Common myeloid progenitor, CD34-positive (primary cell): Measurements from ENCODE around the gene ELL2.

Experiments
- CTCF ChIA-PET: fragments of 350-600 bp; sonication (Branson Sonifier 250); formaldehyde crosslinking; loops from one replicate; lab custom pipeline; 2021; ENCODE audit warnings: antibody characterized with exemption; lab: Charles Lee
- POLR2A ChIA-PET: fragments of 350-600 bp; sonication (Branson Sonifier 250); formaldehyde crosslinking; loops from one replicate; lab custom pipeline; 2021; ENCODE audit warnings: antibody characterized with exemption; lab: Charles Lee
- DNase-seq, 3 donors: peaks; one replicate each; pipeline versions ENCODE4 v3.0.0 to v3.0.0-alpha.2; 2013
- H3K27ac ChIP-seq, 2 experiments: 1 replicate in 1 of 2; 2 replicates in 1 of 2; pipeline ENCODE4 v1.7.0; 2013; ENCODE audit warnings: inconsistent platforms in 2 of 2, low read length in 2 of 2, mild to moderate bottlenecking in 2 of 2, low read depth in 1 of 2, moderate library complexity in 1 of 2; ENCODE audit not compliant: severe bottlenecking in 2 of 2, insufficient read depth in 1 of 2, poor library complexity in 1 of 2
- H3K27me3 ChIP-seq, 5 experiments: replicated peaks in 2 of 5; 1 replicate in 3 of 5; 2 replicates in 2 of 5; pipeline versions ENCODE4 v1.6.1 to v1.7.0; 2013; ENCODE audit warnings: low read length in 4 of 5, mild to moderate bottlenecking in 2 of 5, moderate library complexity in 2 of 5, inconsistent platforms in 1 of 5; ENCODE audit not compliant: insufficient read depth in 5 of 5, control insufficient read depth in 4 of 5
- H3K36me3 ChIP-seq, 4 experiments: 1 replicate in 2 of 4; 2 replicates in 2 of 4; pipeline versions ENCODE4 v1.6.1 to v1.7.0; 2013; ENCODE audit warnings: low read length in 3 of 4, control low read depth in 1 of 4, mild to moderate bottlenecking in 1 of 4; ENCODE audit not compliant: control insufficient read depth in 4 of 4, insufficient read depth in 4 of 4
- H3K4me1 ChIP-seq, 4 experiments: 1 replicate in 3 of 4; 2 replicates in 1 of 4; pipeline versions ENCODE4 v1.6.1 to v1.7.1; 2013; ENCODE audit warnings: low read length in 3 of 4, mild to moderate bottlenecking in 3 of 4, control low read depth in 1 of 4, inconsistent platforms in 1 of 4, moderate library complexity in 1 of 4; ENCODE audit not compliant: control insufficient read depth in 4 of 4, insufficient read depth in 4 of 4; ENCODE audit errors: control extremely low read depth in 1 of 4
- H3K4me3 ChIP-seq, 7 experiments: 1 replicate in 4 of 7; 2 replicates in 3 of 7; pipeline versions ENCODE4 v1.5.1 to v1.7.0; 2013; ENCODE audit warnings: mild to moderate bottlenecking in 7 of 7, low read length in 6 of 7, moderate library complexity in 6 of 7, inconsistent platforms in 2 of 7, low read depth in 2 of 7, control low read depth in 1 of 7; ENCODE audit not compliant: insufficient read depth in 4 of 7, control insufficient read depth in 1 of 7; ENCODE audit errors: extremely low read depth in 1 of 7
- H3K9me3 ChIP-seq, 5 experiments: 1 replicate in 4 of 5; 2 replicates in 1 of 5; pipeline versions ENCODE4 v1.6.1 to v1.7.1; 2013; ENCODE audit warnings: low read length in 4 of 5, mild to moderate bottlenecking in 2 of 5, inconsistent platforms in 1 of 5, low read depth in 1 of 5, moderate library complexity in 1 of 5; ENCODE audit not compliant: control insufficient read depth in 4 of 5, insufficient read depth in 2 of 5; ENCODE audit errors: control extremely low read depth in 1 of 5
- WGBS: methylation state at CpG from one replicate; pipeline ENCODE4 v1.1.5; 2013; ENCODE audit not compliant: insufficient coverage; 5-methylcytosine and 5-hydroxymethylcytosine counted together

The ELL2 gene

DNA sequence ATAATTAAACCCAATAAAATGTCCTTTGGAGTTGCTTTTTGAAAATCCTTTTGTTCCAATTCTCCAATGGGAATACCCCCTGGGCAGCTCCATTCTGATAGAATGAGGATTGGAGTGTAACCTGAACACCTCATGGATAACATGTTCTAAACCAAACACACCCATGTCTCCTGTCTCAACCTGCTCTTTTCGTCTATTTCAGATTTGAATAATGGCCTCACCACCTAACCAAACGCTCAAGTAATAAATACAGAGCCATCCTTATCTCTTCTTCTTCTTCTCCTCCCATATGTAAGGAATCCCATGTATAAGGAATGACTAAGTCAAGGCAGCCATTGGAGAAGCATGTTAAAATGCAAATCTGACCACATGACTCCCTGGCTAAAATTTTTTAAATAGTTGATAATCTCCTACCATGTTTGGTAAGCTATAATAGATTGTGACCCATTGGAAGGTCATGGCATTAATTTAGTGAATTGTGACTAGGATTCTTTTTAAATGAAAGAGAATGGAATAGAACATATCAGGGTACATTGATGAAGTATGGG, 26.0 kb downstream of the ELL2 start:
- H3K4me3 ChIP-seq: no peak overlapping the region
- H3K4me1 ChIP-seq: peaks cover 0 to 2% (median 0%) of the 10 kb centered on the region in 4 experiments
- H3K9me3 ChIP-seq: no peaks in the 10 kb centered on the region
- no peaks in the 10 kb centered on the region for H3K27me3 ChIP-seq
- no peak overlapping the region for H3K27ac ChIP-seq
- DNase-seq: no peak
- CTCF ChIA-PET: interaction anchor here (1.0 to 3.1 kb wide), 2 partner anchors 9 to 11 kb away, joined by 3 to 11 read pairs; no protein-coding TSS in a partner anchor
- WGBS: 100% methylated on average over 2 of the region's 2 CpGs
- peaks cover 0 to under 1% (median 0%) of the 10 kb centered on the region in 4 experiments for H3K36me3 ChIP-seq
- POLR2A ChIA-PET: interaction anchor here (0.5 kb wide), 1 partner anchor 36 kb away, joined by 4 read pairs; no protein-coding TSS in a partner anchor

- DNase-seq: peak in 2 of 3 donors; percentile 13 to 37
- ChIA-PET CTCF (interaction anchor here (1.0 to 3.1 kb wide), 2 partner anchors 10 kb away, joined by 3 to 11 read pairs; no protein-coding TSS in a partner anchor), POLR2A (no interaction called here)
- Histone ChIP-seq H3K9me3 (no peaks in the 10 kb centered on the region), H3K27ac (no peak overlapping the region), H3K4me3 (no peak overlapping the region), H3K36me3 (peaks cover 0 to 3% (median 0%) of the 10 kb centered on the region in 4 experiments), H3K27me3 (no peaks in the 10 kb centered on the region), H3K4me1 (peaks cover 0 to 2% (median 0%) of the 10 kb centered on the region in 4 experiments)
These were observed 27.3 kb downstream of the ELL2 start for GRCh38 chr5:95934207-95934804.

DNA sequence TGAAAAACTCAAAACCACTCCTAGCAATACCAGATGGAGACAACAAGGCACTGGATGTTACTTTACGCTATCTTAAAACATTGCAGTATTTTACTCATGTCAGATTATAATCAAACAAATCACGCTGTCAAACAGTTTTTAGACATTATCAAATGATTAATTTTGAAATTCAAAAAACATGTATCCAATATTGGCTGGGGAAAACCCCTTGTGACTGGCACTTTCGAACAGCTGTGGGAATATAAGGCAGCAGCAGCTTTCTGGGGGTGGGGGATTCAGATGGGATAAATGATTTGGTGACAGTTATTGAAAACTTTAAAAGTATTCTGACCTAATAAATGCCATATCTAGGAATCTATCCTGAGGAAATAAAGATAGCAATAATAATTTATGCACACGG, 28.7 kb downstream of the ELL2 start:
- CTCF ChIA-PET: no interaction called here
- POLR2A ChIA-PET: no interaction called here
- peaks cover 0 to 5% (median 0%) of the 10 kb centered on the region in 4 experiments for H3K36me3 ChIP-seq
- DNase-seq: no peak
- H3K27me3 ChIP-seq: no peaks in the 10 kb centered on the region
- H3K9me3 ChIP-seq: no peaks in the 10 kb centered on the region
- no peak overlapping the region for H3K27ac ChIP-seq
- WGBS: 100% methylated on average over 1 of the region's 4 CpGs
- H3K4me3 ChIP-seq: no peak overlapping the region
- peaks cover 0 to 2% (median 0%) of the 10 kb centered on the region in 4 experiments for H3K4me1 ChIP-seq

DNA sequence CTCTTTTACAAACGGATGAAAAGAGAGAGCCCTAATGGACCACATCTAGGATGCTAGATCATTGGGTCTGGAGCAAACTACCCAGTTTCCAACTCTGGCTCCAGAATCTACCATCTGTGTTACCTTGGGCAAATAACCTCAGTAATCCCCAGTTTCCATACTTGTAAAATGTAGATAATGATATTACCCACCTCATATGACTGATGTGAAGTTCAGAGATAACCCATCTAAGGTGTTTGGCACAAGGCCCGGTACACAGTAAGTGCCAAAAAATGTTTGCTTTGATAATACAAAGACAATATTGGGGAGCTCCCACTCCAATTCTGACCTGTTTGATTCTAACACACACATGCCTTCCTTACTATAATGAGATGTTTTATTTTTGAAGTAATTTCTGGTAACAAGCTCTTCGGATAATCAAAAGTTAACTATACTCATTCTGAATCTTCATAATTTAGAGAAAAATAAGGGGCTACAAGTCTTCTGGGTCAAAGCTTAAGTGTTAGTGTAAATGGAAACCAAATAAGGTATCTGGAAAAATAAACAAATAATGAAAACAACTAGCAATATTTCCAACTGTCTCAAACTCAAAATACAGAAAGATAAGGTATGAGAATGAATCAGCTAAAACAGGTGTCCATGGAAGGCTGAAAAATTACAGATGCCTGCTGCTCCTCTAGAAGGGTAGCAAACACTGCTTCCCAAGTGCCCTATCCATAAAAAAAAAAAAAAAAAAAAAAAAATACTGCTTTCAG, 30.4 kb downstream of the ELL2 start:
- Histone ChIP-seq H3K36me3 (peaks cover 0 to 5% (median 0%) of the 10 kb centered on the region in 4 experiments), H3K9me3 (no peaks in the 10 kb centered on the region), H3K27ac (peak overlapping the region in 1 of 2 experiments; percentile 20), H3K4me3 (no peak overlapping the region), H3K4me1 (peaks cover 0 to under 1% (median 0%) of the 10 kb centered on the region in 4 experiments), H3K27me3 (no peaks in the 10 kb centered on the region)
- no peak for DNase-seq
- POLR2A ChIA-PET: no interaction called here
- WGBS: 100% methylated on average over 1 of the region's 3 CpGs
- CTCF ChIA-PET: interaction anchor here (0.8 to 1.5 kb wide), 2 partner anchors 10 to 82 kb away, joined by 3 to 6 read pairs; no protein-coding TSS in a partner anchor

GRCh38 chr5:95930141-95930930, 31.3 kb downstream of the ELL2 start:
- Histone ChIP-seq H3K4me1 (peaks cover 0 to 10% (median 3%) of the 10 kb centered on the region in 4 experiments), H3K36me3 (peaks cover 0 to 5% (median 0%) of the 10 kb centered on the region in 4 experiments), H3K9me3 (no peaks in the 10 kb centered on the region), H3K4me3 (no peak overlapping the region), H3K27me3 (no peaks in the 10 kb centered on the region), H3K27ac (peak overlapping the region in 1 of 2 experiments; percentile 20)
- no CpG with 5 or more reads among the region's 4 CpGs for WGBS
- DNase-seq: no peak
- POLR2A ChIA-PET: no interaction called here
- CTCF ChIA-PET: interaction anchor here (1.5 kb wide), 1 partner anchor 11 kb away, joined by 6 read pairs; no protein-coding TSS in a partner anchor

GRCh38 chr5:95928724-95929253, 32.9 kb downstream of the ELL2 start:
- no peak for DNase-seq
- Histone ChIP-seq H3K36me3 (peaks cover 0 to 5% (median 0%) of the 10 kb centered on the region in 4 experiments), H3K27ac (no peak overlapping the region), H3K27me3 (no peaks in the 10 kb centered on the region), H3K9me3 (no peaks in the 10 kb centered on the region), H3K4me3 (no peak overlapping the region), H3K4me1 (peaks cover 4 to 24% (median 15%) of the 10 kb centered on the region in 4 experiments)
- ChIA-PET CTCF (interaction anchor here (0.7 to 1.9 kb wide), 3 partner anchors 11 to 407 kb away, joined by 3 to 5 read pairs (median 4); no protein-coding TSS in a partner anchor), POLR2A (no interaction called here)
- 98% methylated on average over 4 of the region's 7 CpGs for WGBS
